Fibroblast of skin of right quadriceps (primary cell): Measurements from ENCODE around the gene DDX1.

Experiments used
- DNase-seq: peaks from one replicate; pipeline ENCODE4 v3.0.0-alpha.2; 2013

Gene DDX1

DNA sequence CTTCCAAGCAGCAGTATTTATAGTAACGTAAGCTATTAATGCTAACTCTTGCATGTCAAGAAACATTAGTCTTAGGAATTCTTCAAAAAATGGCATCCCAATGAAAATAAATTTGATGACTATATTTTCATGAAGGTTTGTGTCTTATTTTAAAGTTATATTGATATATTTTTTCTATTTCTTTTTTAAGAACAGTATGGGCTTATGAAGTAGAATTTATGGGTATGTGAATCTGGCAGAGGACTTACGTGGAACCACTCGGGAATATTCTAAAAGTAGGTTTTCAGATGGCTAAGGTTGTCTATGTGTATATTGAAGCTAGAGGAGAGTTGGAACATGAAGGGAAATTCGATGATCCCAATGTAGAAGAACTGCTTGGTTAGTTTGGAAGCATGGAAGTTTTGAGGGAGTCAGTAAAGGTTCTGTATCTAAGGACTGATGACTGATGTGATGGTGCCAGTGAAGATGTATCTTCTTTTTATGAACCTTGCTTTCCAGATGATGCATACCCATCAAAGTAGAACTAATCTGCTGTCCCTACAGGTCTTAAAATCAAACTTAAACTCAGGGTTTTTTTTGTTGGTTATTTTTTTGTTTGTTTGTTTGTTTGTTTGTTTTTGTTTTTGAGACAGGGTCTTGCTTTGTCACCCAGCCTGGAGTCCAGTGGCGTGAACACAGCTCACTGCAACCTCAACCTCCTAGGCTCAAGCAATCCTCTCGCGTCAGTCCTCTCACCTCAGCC lies 39.5 kb downstream of the DDX1 start:
- DNase-seq, result no peak

DNA sequence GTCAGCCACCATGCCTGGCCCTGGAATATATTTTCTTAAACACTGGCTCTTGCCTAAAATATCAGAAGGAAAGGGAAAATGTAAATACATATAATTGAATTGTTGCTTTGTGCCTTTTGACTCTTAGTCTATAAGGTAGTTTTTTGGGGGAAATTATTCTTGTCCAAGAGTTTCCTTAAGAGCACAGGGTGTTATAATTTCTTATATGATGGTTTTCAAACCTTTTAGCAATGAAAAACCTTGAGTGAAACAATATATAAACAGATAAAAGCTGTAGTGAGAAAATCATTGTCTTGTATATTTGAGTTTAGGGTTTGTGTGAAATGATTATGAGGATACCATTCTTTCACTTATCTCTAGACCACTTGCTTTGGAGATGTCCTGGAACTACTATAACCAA lies 40.2 kb downstream of the DDX1 start:
- no peak for DNase-seq

DNA sequence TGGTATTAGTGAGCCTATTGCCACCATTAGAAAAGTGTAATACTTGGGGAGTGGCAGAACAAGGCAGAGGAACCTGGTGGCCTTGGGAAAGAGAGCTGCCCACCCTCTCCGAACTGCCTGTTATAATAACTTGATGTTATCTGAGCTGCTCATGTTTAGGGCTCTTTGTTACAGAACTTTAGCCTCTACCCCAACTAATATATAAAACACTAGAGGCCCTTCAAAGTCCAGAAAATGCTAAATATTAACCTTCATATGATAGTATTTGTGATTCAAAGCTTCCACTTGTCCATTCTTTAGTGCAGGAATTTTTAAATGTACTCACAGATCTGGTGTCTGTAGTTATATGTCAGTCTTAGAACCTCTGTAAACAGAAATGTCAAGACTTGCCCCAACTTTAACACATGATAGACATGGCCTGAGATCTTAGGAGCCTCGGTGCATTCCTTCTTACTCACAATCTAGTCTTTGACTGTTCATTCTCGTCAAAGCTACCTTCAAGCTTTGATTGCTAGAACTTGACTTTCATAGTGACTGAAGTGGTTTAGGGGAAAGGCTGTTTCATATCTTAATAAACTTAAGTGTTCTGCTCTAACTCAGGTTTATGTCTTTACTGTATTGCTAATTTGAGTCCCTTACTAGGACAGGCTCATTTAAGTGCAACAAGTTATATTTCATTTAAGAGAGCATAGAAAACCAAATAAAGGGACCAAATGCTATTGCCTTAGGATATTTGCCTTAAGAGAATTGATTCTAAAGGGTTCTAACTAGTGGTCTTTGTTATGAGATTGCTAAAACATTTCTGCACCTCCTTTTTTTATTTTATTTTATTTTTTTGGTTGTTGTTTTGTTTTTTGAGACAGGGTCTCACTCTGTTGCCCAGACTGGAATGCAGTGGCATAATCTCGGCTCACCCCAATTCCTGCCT lies 41.6 kb downstream of the DDX1 start:
- DNase-seq, result no peak

DNA sequence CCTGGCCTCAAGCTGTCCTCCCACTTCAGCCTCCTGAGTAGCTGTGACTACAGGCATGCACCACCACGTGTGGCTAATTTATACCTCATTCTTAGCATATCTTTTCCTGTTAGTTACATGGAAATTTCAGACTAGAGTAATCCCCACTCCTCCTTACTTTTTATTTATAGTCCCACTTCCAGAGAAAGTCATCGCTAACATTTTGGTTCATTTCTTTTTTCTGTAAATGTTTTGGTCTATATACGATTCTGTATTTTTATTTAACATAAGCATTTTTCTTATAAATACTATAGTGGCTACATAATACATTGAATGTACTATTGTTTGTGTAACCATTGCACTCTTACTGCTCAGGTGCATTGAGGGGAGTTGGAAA lies 42.3 kb downstream of the DDX1 start:
- no peak for DNase-seq

DNA sequence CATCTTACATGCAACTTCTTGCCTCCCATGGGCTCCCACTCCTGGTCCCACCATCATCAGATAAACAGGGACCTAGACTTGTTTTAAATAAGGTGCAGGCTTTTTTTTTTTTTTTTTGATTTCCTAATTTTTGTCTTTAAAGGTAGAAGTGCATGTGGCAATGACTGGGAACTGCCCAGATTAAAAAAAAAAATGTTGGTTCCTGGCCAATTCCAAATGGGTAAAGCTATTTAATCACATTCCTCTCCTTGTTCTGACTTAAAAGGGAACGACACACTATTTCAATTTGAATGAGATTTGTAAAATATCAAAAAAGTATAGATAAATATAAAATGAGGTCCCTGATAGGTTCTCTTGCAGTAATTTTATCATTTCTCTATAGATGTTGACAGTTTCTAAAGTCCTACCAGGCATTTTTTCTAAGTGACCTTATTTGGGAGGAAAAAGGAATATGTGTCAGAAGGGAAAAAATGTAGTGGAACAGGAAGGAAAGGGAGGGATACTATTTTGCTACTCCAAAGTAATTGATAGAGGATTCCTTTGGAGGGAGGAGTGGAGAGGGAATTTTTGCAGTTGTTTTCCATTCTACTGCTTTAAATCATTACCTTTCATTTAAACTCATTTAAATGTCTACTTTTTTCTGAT lies 43.3 kb downstream of the DDX1 start:
- DNase-seq, result peak; percentile 32

DNA sequence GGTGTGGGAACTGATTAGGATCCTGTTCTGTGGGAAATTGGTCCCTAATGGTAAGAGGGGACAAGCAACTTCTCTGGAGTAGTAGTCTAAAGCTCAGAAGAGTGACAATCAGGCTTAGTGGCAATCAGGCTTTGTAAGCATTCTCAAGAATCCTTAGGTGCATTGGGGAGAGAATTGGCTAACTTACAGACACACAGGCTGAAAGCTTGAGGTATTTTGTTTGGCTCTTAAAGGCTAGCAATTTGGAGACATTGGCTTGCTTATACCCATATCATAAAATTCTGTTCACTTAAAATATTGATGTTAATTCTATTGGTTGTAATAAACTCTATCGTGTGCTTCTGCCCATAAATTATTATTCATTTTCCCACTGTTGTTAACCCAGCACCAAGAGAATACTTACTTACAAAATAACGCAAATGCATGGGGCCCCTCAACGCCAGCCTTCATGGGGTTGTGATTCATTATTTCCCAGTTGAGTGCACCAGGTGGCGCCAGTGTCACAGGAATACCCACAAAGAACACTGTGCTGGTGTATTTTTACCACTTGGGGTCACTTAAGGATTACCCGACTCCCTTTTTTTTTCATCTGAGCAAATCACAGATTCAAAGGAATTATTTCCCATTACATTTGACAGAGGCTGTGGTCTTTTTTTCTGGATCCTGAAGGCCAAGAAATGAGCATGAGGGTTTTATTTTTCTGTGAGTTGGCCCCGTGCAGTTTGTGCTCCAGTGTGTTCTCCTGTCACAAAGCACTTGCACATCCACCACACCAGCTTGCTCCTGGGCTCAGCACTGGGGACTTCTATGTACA lies 45.5 kb downstream of the DDX1 start:
- peak; percentile 66 for DNase-seq

DNA sequence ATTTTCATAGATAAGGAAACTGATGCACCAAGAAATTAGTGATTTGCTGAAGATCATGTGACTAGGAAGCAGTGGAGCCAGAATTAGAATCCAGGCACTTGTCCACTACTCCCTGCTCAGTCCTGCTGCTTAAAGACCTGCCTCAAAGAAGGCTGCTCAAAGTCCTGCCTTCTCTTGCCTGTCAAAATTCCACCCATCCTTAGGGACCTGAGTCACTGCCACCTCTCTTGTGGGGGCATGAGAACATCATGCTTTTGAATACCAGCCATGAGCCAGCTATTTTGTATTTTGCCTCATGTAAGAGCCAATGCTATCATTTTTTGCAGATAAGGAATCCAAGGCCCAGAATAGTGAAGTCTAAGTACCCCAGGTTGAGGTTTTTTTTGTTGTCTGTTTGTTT lies 47.1 kb downstream of the DDX1 start:
- DNase-seq, result peak; percentile 62

DNA sequence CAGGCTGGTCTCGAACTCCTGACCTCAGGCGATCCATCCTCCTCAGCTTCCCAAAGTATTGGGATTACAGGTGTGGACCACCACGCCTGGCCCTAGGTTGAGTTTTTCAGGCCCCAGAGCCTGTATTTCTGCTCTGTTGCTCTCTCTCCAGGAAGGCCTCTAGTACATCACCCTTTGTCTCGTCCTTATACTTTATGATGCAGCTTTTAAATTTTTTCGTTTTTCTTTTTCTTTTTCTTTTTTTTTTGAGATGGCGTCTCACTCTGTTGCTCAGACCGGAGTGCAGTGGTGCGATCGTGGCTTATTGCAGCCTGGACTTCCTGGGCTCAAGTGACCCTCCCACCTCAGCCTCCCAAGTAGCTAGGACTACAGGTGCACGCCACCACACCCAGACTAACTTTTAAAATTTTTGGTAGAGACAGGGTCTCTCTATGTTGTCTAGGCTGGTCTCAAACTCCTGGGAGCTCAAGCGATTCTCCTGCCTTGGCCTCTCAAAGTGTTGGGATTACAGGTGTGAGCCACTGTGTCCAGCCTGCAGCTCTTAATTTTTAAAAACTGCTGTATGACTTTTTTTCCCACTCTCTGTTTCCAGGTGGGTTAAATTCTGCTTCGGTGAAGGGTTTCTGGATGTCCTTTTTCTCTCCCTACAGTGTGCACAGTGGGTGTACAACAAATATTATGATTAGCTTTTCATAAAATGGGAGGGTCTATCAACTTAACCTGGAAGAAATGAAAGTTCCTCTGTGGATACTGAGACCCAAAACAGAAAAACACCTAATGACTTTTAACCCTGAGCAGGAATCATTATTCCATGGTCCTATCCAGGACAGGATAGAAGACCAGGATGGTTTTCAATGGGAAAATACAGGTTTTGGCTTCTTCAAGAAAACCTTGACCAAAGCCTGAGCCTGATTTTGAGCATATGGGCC lies 47.9 kb downstream of the DDX1 start:
- no peak for DNase-seq

DNA sequence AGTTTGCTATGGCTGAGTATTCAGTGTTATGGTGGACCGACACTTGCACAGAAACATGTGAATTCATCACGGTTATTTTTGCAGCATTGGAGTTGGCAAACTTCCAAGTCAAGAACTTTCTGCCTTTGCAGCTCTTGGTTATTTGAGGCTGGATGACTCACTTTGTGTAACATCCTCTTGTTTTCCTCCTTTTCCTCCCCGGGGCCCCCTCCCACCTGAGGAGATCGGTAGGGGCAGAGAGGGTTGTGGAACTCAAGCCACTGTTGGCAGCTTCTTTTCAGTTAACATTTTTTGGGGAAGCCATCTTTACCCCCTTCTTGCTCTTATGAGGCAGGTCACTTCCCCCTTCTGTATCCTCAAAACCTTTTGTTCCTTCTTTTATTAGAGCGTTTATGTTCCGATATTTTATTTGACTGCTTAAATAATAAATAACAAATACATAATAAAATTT lies 48.6 kb downstream of the DDX1 start:
- DNase-seq, result peak; percentile 78

DNA sequence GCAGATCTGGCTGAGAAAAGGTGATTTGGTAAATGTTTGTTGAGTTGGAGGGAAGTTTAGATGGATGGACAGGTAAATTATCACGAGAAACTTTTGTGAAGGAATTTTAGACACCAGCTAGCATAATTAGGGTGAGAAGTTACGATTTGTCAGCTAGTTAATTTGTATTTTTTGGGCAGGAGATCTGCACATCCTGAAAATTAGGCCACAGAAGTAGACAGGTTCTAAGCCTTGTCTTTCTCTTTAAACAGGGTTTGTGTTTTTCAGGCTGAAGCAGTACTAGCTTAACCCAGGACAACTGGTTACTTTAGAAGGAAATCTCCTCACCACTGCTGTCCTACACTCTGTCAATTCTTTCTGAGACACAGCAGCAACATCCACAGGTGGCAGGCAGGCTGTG lies 49.1 kb downstream of the DDX1 start:
- DNase-seq, result no peak

DNA sequence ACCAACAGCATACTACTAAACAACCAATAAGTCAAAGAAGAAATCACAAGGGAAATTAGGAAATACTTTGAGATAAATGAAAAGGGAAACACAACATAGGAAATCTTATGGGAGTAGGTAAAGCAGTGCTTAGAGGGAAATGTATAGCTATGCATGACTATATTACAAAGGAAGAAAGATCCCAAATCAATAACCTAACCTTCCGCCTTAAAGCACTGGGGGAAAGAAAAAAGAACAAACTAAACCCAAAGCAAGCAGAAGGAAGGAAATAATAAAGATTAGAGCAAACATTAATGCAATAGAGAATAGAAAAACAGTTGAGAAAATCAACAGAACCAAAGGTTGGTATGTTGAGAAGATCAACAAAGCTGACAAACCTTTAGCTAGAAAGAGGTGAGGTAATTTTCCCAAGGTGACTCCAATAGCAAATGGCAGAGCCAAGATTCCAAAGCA lies 49.9 kb downstream of the DDX1 start:
- no peak for DNase-seq

DNA sequence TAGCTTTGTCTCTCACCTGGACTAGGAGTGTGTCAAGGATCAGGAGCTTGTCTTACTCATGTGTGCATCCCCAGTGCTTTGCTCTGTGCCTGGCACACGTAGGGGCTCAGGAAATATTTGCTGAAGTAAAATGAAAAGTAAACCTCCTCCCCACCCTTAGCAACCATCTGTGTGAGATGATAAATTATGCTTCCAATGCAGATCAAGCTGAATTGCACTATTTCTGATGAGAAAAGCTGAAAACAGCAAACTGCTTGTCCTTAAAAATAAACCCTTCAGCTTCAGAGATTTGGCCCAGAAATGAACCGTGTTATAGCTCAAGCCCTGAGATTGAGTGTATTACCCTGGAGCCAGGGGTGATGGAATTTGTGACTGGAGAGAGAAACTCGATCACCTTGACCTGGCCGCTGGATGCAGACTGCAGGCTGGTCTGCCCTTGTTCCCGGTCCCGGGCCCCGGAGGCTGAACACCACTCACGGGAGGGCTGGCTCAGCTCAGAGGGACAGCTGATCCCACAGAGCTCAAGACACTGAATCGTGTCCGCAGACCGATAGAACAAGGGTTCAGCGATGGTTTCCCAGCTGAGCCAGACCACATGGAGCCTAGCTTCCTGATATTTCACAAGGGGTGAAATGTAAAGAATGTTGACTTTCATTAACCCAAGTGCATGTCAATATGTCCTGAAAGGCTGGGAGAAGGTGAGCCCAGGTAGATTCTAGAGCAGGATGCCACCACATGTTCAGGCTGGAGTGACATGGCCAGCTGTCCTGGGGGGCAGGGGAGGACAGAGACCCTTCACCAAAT lies 50.5 kb downstream of the DDX1 start:
- no peak for DNase-seq

DNA sequence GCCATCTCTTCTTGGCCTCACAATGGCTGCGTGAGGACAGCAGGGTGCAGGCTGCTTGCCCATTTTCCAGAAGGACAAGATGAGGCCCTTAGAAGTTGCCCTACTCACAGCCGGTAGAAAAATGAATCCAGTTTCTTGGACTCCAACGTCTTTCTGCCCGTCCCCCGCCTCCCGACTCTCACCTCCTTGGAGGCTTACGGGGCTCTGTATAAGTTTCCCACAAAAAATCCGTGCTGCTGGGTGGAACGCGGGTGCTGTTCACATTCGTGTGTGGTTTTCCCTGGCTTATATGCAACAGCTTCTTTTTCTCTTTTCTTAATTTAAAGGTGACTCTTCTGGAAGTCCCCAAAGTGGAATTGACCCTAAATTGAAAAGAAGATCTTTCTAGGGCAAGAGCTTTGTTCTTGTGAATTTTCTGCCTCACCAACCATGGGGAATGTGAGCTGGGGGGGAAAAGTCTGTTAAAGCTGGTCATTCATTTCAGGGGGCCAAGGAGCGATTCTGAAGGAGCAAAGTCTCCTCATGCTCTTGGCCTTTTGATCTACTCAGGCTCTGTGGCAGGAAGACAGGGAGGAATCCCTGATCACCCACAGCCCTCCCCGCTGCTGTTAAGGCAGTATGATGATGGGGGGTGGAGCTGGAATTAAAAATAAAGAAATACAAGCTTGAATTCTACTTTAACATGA lies 51.3 kb downstream of the DDX1 start:
- DNase-seq, result no peak

DNA sequence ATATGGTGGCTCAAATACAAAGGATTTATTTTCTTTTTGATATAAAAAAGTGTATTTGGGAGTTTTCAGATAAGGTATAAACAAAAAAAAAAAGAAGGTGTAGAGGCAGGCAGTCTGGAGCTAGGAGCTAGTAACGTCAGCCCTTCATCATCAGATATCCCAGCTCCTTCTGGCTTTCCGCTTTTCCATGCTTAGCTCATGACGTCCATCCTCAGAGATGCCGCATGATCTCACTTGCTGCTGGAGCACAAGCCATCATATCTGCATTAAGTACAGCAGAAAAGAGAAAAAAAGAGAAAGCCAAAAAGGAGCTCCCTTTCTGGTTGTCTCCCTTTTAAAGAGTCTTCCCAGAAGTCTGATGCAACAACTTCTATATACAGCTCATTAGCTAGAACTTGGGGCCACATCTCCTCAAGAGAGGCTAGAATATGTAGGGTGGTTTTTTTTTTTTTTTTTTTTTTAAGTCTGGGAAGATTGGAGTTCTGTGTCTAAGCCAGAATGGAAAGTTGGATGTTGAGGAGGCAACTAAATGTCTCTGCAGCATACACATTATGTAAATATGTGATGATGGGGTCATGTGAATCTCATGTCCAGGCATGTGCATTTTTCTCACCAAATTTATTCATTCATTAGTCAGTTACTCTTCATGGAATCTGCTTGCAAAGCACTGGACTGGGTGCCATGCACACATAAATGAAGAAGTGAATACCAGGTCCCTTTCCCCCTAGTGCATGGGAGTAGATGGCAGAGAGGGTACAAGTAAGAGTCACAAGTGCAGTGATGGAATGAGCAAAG lies 52.3 kb downstream of the DDX1 start:
- DNase-seq, result no peak

DNA sequence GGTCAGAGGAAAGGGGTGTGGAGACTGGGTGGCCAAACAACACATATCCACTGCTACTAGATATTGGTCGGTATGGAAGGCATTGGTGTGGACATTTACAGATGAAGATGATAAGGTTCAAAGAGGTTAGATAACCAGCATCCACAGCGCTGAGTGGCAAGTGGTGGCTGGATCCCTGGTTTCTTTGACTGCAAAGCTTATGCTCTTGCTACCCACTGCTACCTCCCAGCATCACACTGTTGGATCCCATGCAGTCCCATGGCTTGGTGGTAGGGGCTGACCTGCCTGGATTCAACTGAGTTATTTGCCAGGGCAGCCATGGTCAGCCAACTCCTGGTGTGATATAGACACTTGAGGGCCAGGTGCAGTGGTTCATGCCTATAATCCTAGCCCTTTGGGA lies 53.6 kb downstream of the DDX1 start:
- DNase-seq, result no peak

DNA sequence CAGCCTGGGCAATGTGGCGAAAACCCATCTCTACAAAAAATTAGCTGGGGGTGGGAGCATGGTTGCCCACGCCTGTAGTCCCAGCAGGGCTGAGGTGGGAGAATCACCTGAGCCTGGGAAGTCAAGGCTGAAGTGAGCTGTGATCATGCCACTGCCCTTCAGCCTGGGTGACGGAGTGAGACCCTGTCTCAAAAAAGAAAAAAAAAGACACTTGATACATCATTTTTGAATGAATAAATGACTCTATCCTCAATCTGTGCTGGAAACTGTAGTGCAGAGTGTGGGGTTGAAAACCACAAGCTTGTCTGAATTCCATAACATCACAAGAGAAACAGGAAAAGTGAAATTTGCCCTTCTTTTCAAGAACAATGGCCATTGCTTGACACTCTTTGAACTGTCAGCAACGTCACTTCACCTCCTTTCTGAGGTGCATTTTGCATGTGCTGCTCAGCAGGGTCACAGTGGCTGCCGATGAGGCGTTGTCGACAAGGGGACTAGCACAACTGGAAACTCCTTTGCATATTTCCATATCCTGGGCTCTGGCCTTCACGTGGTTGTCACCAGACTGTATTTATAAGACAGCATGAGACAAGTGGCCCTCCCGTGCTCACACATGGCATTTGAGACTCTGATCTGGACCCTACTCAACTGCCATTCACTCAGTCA lies 54.2 kb downstream of the DDX1 start:
- DNase-seq, result no peak

DNA sequence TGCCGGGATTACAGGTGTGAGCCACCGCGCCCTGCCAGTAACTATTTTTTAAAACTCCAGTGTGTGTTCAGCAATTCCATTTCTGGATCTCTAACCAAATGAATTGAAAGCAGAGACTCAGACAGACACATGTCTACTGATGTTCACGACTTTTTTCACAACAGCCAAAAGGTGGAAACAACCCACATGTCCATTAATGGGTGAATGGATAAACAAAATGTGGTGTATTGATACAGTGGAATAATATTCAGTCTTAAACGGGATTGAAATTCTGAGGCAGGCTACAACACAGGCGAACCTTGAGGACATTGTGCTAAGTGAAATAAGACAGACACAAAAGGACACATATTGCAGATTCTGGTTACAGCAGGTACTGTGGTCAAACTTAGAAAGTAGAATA lies 55.0 kb downstream of the DDX1 start:
- no peak for DNase-seq
